GM10248 (cell line): ENCODE data around the gene LMAN2L.

Experiments
- CTCF ChIA-PET: fragments of 300-600 bp; sonication (Branson Sonifier 250); formaldehyde crosslinking; extraction: SDS; loops from one replicate; lab custom pipeline; 2021; ENCODE audit warnings: antibody characterized with exemption; lab: Yijun Ruan, JAX
- POLR2A ChIA-PET: fragments of 350-650 bp; sonication (Branson Sonifier 250); formaldehyde crosslinking; extraction: SDS; loops from one replicate; lab custom pipeline; 2020; ENCODE audit warnings: antibody characterized with exemption; lab: Yijun Ruan, JAX
- DNase-seq: peaks from one replicate; pipeline ENCODE4 v3.0.0; 2012; ENCODE audit errors: extremely low spot score
- TF ChIP-seq, protein P1 (sequence below): IDR thresholded peaks from 2 replicates; pipeline ENCODE4 v1.5.1; 2012; ENCODE audit warnings: mild to moderate bottlenecking, low read depth; ENCODE audit errors: extremely low read depth, missing control alignments, control extremely low read depth

Gene LMAN2L

DNA sequence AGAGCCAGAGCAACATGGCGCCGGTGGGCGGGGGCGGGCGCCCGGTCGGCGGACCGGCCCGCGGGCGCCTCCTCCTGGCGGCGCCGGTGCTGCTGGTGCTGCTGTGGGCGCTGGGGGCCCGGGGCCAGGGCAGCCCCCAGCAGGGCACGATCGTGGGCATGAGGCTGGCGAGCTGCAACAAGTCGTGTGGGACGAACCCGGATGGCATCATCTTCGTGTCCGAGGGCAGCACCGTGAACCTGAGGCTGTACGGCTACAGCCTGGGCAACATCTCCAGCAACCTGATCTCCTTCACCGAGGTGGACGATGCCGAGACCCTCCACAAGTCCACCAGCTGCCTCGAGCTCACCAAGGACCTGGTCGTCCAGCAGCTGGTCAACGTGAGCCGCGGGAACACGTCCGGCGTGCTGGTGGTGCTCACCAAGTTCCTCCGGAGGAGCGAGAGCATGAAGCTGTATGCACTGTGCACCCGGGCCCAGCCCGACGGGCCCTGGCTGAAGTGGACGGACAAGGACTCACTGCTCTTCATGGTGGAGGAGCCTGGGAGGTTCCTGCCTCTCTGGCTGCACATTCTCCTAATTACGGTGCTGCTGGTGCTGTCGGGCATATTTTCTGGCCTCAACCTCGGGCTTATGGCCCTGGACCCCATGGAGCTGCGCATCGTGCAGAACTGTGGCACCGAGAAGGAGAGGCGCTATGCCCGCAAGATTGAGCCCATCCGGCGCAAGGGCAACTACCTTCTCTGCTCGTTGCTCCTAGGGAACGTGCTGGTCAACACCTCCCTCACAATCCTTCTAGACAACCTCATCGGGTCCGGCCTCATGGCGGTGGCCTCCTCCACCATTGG is 21.3 kb upstream of the LMAN2L start:
- POLR2A ChIA-PET: interaction anchor here (0.6 to 1.3 kb wide), 6 partner anchors 13 to 226 kb away, joined by 3 to 6 read pairs (median 3); no protein-coding TSS in a partner anchor
- no peak for DNase-seq
- CTCF ChIA-PET: interaction anchor here (0.7 to 10.0 kb wide), 24 partner anchors 8 to 207 kb away, joined by 3 to 171 read pairs (median 5); partner anchors contain the start of genes ANKRD39 and CNNM3
- TF ChIP-seq, protein P1, sequence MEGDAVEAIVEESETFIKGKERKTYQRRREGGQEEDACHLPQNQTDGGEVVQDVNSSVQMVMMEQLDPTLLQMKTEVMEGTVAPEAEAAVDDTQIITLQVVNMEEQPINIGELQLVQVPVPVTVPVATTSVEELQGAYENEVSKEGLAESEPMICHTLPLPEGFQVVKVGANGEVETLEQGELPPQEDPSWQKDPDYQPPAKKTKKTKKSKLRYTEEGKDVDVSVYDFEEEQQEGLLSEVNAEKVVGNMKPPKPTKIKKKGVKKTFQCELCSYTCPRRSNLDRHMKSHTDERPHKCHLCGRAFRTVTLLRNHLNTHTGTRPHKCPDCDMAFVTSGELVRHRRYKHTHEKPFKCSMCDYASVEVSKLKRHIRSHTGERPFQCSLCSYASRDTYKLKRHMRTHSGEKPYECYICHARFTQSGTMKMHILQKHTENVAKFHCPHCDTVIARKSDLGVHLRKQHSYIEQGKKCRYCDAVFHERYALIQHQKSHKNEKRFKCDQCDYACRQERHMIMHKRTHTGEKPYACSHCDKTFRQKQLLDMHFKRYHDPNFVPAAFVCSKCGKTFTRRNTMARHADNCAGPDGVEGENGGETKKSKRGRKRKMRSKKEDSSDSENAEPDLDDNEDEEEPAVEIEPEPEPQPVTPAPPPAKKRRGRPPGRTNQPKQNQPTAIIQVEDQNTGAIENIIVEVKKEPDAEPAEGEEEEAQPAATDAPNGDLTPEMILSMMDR: peak; percentile 84

DNA sequence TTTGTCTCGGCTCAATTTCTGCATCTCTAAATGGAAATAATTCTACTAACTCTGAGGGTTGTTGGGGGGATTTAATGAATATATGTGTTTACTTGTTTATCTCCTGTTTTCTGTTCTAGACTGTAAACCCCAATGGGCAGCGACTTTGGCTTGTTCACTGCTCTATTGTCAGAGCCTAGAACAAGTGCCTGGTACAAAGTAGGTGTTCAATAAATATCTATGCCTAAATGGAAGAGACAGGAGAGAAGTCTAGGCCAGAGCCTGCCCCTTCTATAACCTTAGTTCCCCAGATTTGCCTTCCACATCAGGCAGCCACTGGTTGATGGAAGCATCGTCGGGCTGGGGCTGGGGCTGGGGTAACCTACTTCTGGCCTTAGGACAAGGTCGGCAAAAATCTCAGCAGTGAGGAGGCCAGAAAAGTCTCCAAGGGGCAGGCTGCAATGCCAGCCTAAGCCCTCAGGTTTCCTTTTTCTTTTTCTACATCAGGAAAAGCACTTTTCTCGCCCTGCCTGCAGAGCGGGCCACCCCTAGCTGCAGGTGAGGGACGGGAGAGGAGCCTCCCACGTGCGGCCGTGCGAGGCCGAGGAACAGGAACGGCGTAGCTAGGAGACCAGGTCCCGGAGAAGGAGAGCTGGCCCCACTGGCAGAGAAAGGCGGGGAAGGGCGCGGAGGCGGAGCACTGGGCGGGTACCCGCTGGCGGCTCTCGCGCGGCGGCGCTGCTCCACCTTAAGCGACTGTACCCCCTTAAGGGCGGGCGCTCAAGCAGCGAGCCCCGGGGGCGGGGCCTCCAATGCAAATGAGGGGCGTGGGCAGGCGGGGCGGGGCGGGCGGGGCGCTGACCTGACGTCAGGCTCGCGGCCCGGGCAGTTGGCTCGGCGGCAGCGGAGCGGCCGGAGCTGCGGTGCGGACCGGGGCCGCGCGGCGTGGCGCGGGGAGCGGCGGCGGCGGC is 20.4 kb upstream of the LMAN2L start, which contains the start of gene CNNM4:
Gene CNNM4 (plus strand): TSS at position 867 of the 950 bp plus-strand sequence. CDS start 98 bp downstream, outside the sequence.
- CTCF ChIA-PET: interaction anchor here (0.8 to 10.0 kb wide), 18 partner anchors 8 to 206 kb away, joined by 3 to 171 read pairs (median 5); partner anchors contain the start of gene CNNM3
- TF ChIP-seq, protein P1: peak; percentile 9
- POLR2A ChIA-PET: interaction anchor here (0.6 to 1.3 kb wide), 6 partner anchors 12 to 225 kb away, joined by 3 to 5 read pairs (median 3); no protein-coding TSS in a partner anchor
- peak; percentile 95 for DNase-seq

DNA sequence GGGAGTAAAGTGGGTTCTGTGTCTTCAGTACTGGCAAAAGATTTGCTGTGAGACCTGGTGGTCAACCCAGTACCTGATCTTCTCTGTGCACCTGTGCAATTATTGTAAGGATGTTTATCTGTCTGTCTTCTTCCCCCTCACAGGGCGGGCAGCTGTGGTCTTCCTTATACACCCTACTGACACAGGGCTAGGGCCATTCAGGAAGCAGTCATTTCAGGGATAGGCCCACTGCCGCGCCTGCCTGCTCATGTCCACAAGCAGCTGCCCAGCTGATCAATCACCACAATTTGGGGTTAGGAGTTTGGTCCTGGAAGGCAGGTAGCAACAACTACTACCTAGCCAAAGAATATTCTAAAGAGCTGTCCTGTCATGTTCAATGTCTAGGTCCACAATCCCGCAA is 19.7 kb upstream of the LMAN2L start:
- ChIA-PET POLR2A (no interaction called here), CTCF (interaction anchor here (0.9 to 10.0 kb wide), 9 partner anchors 10 to 56 kb away, joined by 3 to 171 read pairs (median 9); partner anchors contain the start of genes CNNM3 and LMAN2L)
- no peak for DNase-seq
- TF ChIP-seq, protein P1: no peak

DNA sequence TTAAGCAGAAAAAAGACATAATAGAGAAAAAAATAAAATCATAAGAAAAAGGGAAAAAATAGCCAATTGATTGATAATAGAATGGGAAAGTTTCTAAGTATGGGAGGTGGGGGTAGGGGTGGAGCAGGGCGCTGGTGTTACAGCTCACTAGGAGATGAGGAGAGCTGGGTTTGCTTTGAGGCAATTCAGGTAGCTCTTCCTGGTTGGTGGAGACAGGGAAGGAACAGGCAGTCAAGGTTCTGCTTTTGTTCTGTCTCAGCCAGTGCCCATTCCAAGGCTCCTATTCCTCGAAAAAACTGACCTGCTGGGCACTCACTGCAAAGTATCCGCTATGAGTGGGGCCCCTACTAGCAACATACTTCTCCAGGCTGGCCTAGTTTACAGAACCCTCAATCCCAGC is 19.1 kb upstream of the LMAN2L start:
- no peak for DNase-seq
- POLR2A ChIA-PET: no interaction called here
- CTCF ChIA-PET: interaction anchor here (0.9 to 10.0 kb wide), 5 partner anchors 9 to 21 kb away, joined by 3 to 171 read pairs (median 3); partner anchors contain the start of gene LMAN2L
- TF ChIP-seq, protein P1: no peak

DNA sequence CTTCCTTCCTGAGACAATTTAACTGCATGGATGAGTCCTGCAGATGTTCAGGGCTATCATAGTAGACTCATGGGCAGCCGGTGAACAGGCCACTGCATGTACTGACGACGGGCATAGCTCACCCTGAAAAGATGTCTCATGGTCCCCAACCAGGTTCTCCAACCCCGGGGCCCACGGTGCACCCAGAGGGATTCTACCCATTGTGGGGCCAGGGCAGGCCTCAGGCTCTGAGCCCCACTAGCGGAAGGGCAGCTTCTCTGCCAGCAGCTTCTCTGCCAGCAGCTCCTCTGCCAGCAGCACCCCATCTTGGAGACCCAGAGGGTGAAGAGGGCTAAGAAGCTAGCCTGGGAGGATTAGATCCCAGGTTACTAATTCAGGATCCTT is 17.6 kb upstream of the LMAN2L start:
- ChIA-PET POLR2A (interaction anchor here (0.5 kb wide), 1 partner anchor 78 kb away, joined by 6 read pairs; no protein-coding TSS in a partner anchor), CTCF (interaction anchor here (0.6 to 10.0 kb wide), 8 partner anchors 10 to 227 kb away, joined by 3 to 171 read pairs (median 4); no protein-coding TSS in a partner anchor)
- no peak for DNase-seq
- TF ChIP-seq, protein P1: no peak
